ENCODE results near the gene PPP3CA.

The PPP3CA gene

DNA sequence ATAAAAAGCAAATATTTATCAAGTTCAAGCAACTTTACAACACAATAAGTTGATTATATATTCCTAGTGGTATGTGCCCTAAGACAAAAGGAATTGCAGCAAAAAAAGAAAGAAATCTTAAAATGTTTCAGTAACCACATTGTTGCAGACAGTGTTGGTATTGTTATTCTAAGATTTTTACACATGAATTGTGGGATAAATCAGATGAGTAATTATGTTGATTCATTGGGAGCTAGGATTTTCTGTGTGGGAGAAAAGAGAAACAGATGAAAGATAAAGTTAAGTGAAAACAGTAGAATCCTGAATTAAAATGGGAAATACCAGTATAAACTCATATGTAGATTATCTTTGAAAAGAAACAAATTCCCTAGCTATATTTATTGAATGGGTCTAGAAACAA, 362.4 kb downstream of the PPP3CA start:
- TF ChIP-seq, protein P1, sequence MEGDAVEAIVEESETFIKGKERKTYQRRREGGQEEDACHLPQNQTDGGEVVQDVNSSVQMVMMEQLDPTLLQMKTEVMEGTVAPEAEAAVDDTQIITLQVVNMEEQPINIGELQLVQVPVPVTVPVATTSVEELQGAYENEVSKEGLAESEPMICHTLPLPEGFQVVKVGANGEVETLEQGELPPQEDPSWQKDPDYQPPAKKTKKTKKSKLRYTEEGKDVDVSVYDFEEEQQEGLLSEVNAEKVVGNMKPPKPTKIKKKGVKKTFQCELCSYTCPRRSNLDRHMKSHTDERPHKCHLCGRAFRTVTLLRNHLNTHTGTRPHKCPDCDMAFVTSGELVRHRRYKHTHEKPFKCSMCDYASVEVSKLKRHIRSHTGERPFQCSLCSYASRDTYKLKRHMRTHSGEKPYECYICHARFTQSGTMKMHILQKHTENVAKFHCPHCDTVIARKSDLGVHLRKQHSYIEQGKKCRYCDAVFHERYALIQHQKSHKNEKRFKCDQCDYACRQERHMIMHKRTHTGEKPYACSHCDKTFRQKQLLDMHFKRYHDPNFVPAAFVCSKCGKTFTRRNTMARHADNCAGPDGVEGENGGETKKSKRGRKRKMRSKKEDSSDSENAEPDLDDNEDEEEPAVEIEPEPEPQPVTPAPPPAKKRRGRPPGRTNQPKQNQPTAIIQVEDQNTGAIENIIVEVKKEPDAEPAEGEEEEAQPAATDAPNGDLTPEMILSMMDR (conservative IDR thresholded peaks at IDR 0.05; ENCODE audit: low read length): no peak
- H3K4me3 ChIP-seq (ENCODE audit: low read length): no peak overlapping the region
- DNase-seq (ENCODE audit: low read depth): peak; percentile 78

DNA sequence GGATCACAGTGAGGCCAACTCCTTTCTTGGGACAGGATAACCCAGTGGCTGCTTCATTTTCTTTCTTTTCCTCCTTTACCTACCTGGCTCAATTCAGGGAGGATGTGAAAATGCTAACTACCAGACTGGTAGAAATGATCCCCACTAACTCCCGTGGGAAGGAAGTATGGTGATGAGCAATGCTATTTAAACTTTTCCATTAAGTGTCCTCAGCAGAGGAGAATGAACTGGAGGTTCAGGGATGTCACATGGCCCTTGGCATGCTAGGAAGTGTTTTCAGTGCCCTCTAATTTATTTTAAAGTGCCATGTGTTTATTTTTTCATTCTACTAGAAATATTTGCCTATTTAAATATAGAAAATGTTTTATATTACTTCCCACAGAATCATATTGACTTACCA, 363.9 kb downstream of the PPP3CA start:
- no peak for DNase-seq (ENCODE audit: low read depth)
- TF ChIP-seq, protein P1 (conservative IDR thresholded peaks at IDR 0.05; ENCODE audit: low read length): no peak
- no peak overlapping the region for H3K4me3 ChIP-seq (ENCODE audit: low read length)

DNA sequence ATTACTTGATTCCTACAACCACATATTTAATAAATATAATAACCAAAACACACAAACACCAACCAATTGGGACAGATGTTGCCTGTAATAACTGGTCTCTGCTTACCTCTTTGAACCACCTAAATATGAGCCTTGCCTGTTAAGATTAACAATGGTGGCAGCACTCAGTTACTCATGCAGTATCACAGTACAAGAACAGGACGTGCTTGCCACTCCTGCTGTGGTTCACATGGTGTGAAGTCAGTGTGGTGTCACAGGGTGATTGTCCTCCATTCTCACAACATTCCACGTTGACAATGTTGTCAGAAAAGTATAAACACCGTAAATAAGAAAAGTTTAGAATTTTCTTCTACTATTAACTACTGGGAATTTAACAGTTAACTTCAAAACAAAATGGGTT, 365.0 kb downstream of the PPP3CA start:
- TF ChIP-seq, protein P1 (conservative IDR thresholded peaks at IDR 0.05; ENCODE audit: low read length): no peak
- no peak overlapping the region for H3K4me3 ChIP-seq (ENCODE audit: low read length)
- DNase-seq (ENCODE audit: low read depth): no peak

DNA sequence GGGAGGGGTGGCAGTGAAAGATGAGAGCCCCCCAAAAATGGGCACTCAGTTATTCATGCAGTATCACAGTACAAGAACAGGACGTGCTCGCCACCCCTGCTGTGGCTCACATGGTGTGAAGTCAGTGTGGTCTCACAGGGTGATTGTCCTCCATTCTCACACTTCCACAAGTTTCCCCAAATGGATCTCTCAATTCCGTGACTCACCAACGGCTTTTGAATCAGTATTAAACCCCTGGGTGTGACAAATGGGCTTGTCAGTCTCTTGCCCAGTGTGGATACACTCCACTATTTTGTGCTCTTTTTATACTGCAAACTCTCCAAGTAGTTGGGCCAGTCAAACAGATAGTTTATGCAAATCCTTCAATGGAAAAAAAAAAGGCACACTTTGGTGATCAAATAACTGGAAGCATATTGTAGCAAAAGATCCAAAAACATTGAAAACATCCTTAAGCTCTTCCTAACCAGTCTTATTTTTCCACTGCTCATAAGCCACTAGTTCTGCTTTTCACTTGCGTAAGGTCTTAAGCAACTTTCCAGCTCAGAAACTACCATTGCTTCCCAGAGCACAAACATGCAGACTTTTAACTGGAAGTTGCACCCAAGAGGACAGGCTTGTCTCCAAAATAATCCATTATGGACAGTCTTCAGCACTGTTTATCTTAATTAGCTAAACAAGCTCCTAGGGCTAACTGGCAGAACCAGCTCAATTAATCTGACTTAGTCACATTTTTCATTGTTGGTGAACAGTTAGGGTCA, 365.7 kb downstream of the PPP3CA start:
- TF ChIP-seq, protein P1 (conservative IDR thresholded peaks at IDR 0.05; ENCODE audit: low read length): no peak
- DNase-seq (ENCODE audit: low read depth): peak; percentile 83
- no peak overlapping the region for H3K4me3 ChIP-seq (ENCODE audit: low read length)

DNA sequence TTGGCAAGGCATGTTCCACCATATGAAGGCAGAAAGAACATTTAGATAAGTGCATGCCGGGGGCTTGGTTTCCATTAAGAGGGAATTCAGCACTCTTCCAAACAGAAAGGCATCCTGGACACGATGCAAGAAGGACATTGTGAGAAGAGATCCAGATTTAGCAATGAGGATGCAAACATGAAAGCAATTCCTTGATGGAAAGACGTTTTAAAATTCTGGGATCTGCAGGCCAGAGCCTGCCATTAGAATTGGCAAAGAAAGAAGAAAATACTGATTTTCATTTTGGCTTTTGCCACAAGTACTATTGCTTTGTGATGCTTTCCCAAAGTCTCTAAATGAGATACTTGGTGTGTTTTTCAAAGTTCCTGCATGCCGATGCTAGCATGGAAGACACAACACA, 367.6 kb downstream of the PPP3CA start:
- TF ChIP-seq, protein P1 (conservative IDR thresholded peaks at IDR 0.05; ENCODE audit: low read length): no peak
- DNase-seq (ENCODE audit: low read depth): no peak

DNA sequence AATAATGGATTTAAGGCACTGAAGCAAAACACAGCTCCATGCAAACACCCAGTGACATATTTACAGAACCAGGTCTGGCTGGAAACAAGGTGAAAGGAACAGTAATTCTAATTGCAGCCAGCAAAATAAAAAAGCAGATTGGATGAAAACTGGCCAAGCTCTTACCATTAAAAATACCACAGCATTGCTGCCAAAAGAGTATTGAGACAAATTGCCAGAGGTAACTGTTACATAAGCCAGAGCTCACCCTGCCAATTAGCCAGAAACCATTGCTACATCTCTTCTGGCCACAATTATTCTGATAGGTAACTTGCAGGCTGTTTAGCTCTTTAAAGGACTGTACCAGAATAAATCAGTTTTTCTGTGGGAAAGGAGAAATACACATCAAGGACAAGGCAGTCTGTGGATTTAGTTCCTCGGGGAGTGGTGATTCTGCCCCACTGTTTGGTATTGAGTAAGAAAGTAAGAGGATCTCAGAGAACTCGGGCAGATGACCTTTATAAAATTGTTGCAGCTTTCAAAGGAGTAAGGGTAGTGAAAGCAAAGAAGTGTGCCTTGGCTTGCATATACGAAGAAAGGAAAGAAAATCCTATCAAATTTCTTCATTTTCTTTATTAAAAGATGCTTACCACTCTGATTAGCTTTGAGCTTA, 369.5 kb downstream of the PPP3CA start:
- TF ChIP-seq, protein P1 (conservative IDR thresholded peaks at IDR 0.05; ENCODE audit: low read length): no peak
- no peak overlapping the region for H3K4me3 ChIP-seq (ENCODE audit: low read length)
- DNase-seq (ENCODE audit: low read depth): peak; percentile 66

More for the DNA sequence above, 367.6 kb downstream of the PPP3CA start:
- no peak overlapping the region for H3K4me3 ChIP-seq (ENCODE audit: low read length)

DNA sequence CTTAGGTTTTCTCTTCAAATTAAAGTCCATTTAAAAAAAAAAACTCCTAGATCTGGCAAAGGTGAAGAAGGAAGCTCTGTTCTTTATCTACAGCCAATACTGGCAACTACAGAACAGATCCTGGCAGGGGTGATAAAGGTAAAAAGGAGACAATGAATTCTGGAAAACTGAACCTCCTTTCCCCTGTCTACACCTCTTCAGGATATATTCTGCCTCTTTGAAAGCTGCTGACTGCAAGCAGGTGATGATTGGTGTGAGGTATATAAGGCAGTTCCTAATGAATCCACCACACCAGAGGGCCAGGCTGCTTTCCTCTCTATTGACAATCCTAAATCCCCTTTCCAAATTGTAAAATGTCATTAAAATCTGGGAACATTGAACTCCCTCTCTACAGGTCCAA, 370.1 kb downstream of the PPP3CA start:
- TF ChIP-seq, protein P1 (conservative IDR thresholded peaks at IDR 0.05; ENCODE audit: low read length): no peak
- no peak overlapping the region for H3K4me3 ChIP-seq (ENCODE audit: low read length)
- DNase-seq (ENCODE audit: low read depth): no peak

Data from AG10803 (cell line).